Measurements from ENCODE around the gene ACTL6B. TPM values are rescaled to one million over a fixed set of nuclear protein-coding genes. Genes with fewer than 3 reads are reported as not detected.

ACTL6B gene
- total and polyA plus RNA-seq, 2 of the 8 experiments (the other 6 are each of a cell fraction or from before 2014, with no cell fraction given): 2.1 to 4.5 TPM

- peak in 1 of 2 experiments; percentile 99; a peak in 2 of 3 replicates for TF ChIP-seq EP300 (IDR thresholded peaks at IDR 0.05; ENCODE audit: borderline replicate concordance in 1 of 2, low read depth in 2 of 2, low read length in 2 of 2)
- TF ChIP-seq GTF2F1 (IDR thresholded peaks at IDR 0.05; ENCODE audit: borderline replicate concordance, low read depth, low read length): peak; percentile 87
- peak; percentile 76 for TF ChIP-seq TAF1 (IDR thresholded peaks at IDR 0.05; ENCODE audit: low read depth, low read length)
- TF ChIP-seq HDAC6 (IDR thresholded peaks at IDR 0.05; ENCODE audit: low read depth, low read length): no peak
- no peak for TF ChIP-seq SUZ12 (IDR thresholded peaks at IDR 0.05; ENCODE audit: low read length)
- peak; percentile 65 for TF ChIP-seq MAX (IDR thresholded peaks at IDR 0.05)
- TF ChIP-seq SIN3A (conservative IDR thresholded peaks at IDR 0.05 in 1 of 2, IDR thresholded peaks at IDR 0.05 in 1 of 2; ENCODE audit: low read depth in 1 of 2, low read length in 2 of 2): peak; percentile 68 to 88; a peak in 2 of 4 replicates
- TF ChIP-seq TCF12 (IDR thresholded peaks at IDR 0.05; ENCODE audit: low read depth, low read length): 0 out of 2 replicates have a peak, but pooled peaks have one; percentile 9
- TF ChIP-seq SP2 (IDR thresholded peaks at IDR 0.05; ENCODE audit: low read length): no peak
- TF ChIP-seq KDM1A (IDR thresholded peaks at IDR 0.05; ENCODE audit: borderline replicate concordance, low read length): no peak
- TF ChIP-seq BRCA1 (IDR thresholded peaks at IDR 0.05; ENCODE audit: low read depth, low read length): peak; percentile 49; the same call in 1 of the 2 replicates
- no peak for TF ChIP-seq FOSL1 (IDR thresholded peaks at IDR 0.05; ENCODE audit: insufficient read depth, low read depth, low read length)
- TF ChIP-seq YY1 (IDR thresholded peaks at IDR 0.05; ENCODE audit: low read depth, low read length): peak; percentile 48; the same call in 1 of the 2 replicates
- TF ChIP-seq ATF2 (IDR thresholded peaks at IDR 0.05; ENCODE audit: low read length): no peak
- 0 out of 4 replicates have a peak, but pooled peaks of 1 of the 2 experiments have one; percentile 5 for TF ChIP-seq RAD21 (IDR thresholded peaks at IDR 0.05 in 1 of 2, conservative IDR thresholded peaks at IDR 0.05 in 1 of 2; ENCODE audit: low read depth in 2 of 2, low read length in 2 of 2)
- peak; percentile 91 for TF ChIP-seq CREB1 (IDR thresholded peaks at IDR 0.05)
- TF ChIP-seq CHD2 (IDR thresholded peaks at IDR 0.05; ENCODE audit: low read length): peak; percentile 91
- TF ChIP-seq POLR2A (IDR thresholded peaks at IDR 0.05; ENCODE audit: control extremely low read depth in 1 of 2, low read depth in 2 of 2, low read length in 2 of 2): no peak; a peak in 1 of 3 replicates
- 0 out of 2 replicates have a peak, but pooled peaks have one; percentile 57 for TF ChIP-seq GABPA (IDR thresholded peaks at IDR 0.05; ENCODE audit: borderline replicate concordance, insufficient read depth, low read length)
- peak; percentile 98 for TF ChIP-seq CHD1 (IDR thresholded peaks at IDR 0.05; ENCODE audit: low read depth, low read length)
- TF ChIP-seq NRF1 (IDR thresholded peaks at IDR 0.05; ENCODE audit: low read depth, low read length): no peak
- peak; percentile 90 for TF ChIP-seq ASH2L (IDR thresholded peaks at IDR 0.05; ENCODE audit: low read length)
- no peak for TF ChIP-seq SIRT6 (IDR thresholded peaks at IDR 0.05; ENCODE audit: low read length)
Measured at GRCh38 chr7:100673302-100673941, 17.2 kb upstream of the ACTL6B start, which contains the start of gene GNB2 (continued).

Data from H1 (cell line).